Measurements from ENCODE around the gene RAPGEF1.

DNA sequence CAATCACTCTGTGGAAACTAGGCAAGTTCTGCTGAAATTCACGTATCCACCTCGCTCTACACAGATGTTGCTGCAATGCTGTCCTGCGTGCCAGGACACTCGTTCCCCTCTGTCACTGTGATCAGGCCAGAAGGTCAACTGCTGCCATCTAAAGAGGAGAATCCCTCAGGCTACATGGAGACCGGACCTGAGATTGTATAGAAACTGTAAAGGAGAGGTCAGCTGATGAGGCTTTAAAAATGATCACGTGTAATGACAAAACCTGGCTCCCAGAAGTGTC lies 114.4 kb downstream of the RAPGEF1 start:
- TF ChIP-seq, protein P1, sequence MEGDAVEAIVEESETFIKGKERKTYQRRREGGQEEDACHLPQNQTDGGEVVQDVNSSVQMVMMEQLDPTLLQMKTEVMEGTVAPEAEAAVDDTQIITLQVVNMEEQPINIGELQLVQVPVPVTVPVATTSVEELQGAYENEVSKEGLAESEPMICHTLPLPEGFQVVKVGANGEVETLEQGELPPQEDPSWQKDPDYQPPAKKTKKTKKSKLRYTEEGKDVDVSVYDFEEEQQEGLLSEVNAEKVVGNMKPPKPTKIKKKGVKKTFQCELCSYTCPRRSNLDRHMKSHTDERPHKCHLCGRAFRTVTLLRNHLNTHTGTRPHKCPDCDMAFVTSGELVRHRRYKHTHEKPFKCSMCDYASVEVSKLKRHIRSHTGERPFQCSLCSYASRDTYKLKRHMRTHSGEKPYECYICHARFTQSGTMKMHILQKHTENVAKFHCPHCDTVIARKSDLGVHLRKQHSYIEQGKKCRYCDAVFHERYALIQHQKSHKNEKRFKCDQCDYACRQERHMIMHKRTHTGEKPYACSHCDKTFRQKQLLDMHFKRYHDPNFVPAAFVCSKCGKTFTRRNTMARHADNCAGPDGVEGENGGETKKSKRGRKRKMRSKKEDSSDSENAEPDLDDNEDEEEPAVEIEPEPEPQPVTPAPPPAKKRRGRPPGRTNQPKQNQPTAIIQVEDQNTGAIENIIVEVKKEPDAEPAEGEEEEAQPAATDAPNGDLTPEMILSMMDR (conservative IDR thresholded peaks at IDR 0.05; ENCODE audit: low read length): no peak
- no peak for TF ChIP-seq EZH2phosphoT487 (IDR thresholded peaks at IDR 0.05; ENCODE audit: borderline replicate concordance, low read depth, low read length)
